Upper lobe of left lung (tissue), 6 donors: ENCODE measurements around the gene SHC2. TPM values are rescaled to one million over a fixed set of nuclear protein-coding genes. Genes with fewer than 3 reads are reported as not detected.
A peak's percentile ranks its signal among the peaks of the same experiment; 100 is the strongest.
"Not testable (repeated sequence)": the region's sequence is repeated elsewhere in the genome, so short reads cannot be mapped to it uniquely, and the experiment has no call there.

Experiments used
- ATAC-seq, 2 donors: fragments of 200-7000 bp; cut with Tn5 transposase; one replicate each; pipeline ENCODE4 v1.9.1; 2022; ENCODE audit warnings: mild to moderate bottlenecking in 2 of 2, moderate library complexity in 2 of 2; ENCODE audit not compliant: low FRiP score in 2 of 2
- DNase-seq, 2 donors: peaks; one replicate each; pipeline ENCODE4 v3.0.0-alpha.2; 2019 to 2020
- H3K27ac ChIP-seq, 4 donors: fragments of 200-600 bp; sonication (generic); one replicate each; pipeline ENCODE4 v1.5.1; 2016 to 2019
- H3K27me3 ChIP-seq, 4 donors: fragments of 200-600 bp; sonication (generic); one replicate each; pipeline ENCODE4 v1.5.1; 2017 to 2019
- H3K36me3 ChIP-seq, 4 donors: fragments of 200-600 bp; sonication (generic); one replicate each; pipeline ENCODE4 v1.5.1; 2016 to 2019
- H3K4me1 ChIP-seq, 4 donors: fragments of 200-600 bp; sonication (generic); one replicate each; pipeline ENCODE4 v1.5.1; 2018 to 2019
- H3K4me3 ChIP-seq, 4 donors: fragments of 200-600 bp; sonication (generic); one replicate each; pipeline ENCODE4 v1.5.1; 2017 to 2019; ENCODE audit warnings: mild to moderate bottlenecking in 2 of 4, moderate library complexity in 1 of 4
- H3K9me3 ChIP-seq, 4 donors: fragments of 200-600 bp; sonication (generic); one replicate each; pipeline ENCODE4 v1.5.1; 2018 to 2019
- CTCF ChIP-seq, 6 experiments: fragments of 450-650 bp in 4 of 6; fragments of 200-600 bp in 2 of 6; sonication (generic) in 2 of 6; IDR thresholded peaks; one replicate each; pipeline ENCODE4 v1.5.1; 2016 to 2019; ENCODE audit warnings: antibody characterized with exemption in 6 of 6
- EP300 ChIP-seq, 4 donors: sonication (generic); formaldehyde crosslinking; IDR thresholded peaks; one replicate each; pipeline ENCODE4 v1.5.1; 2017; ENCODE audit warnings: antibody characterized with exemption in 4 of 4, control low read depth in 2 of 4
- POLR2A ChIP-seq, 4 donors: fragments of 450-650 bp; IDR thresholded peaks; one replicate each; pipeline ENCODE4 v1.5.1; 2016 to 2017; ENCODE audit warnings: antibody characterized with exemption in 4 of 4, mild to moderate bottlenecking in 2 of 4
- POLR2AphosphoS5 ChIP-seq, 2 donors: sonication (generic); formaldehyde crosslinking; IDR thresholded peaks; one replicate each; pipeline ENCODE4 v1.5.1; 2017; ENCODE audit warnings: antibody characterized with exemption in 2 of 2
- WGBS, 2 donors: methylation state at CpG; one replicate each; pipeline ENCODE4 v1.1.5; 2017 to 2018; 5-methylcytosine and 5-hydroxymethylcytosine counted together
- total RNA-seq, 6 donors: library from RNA; depleted of rRNA in 4 of 6; stranded (reverse); fragments of >200 nt in 4 of 6; gene quantifications; one replicate each; pipeline versions ENCODE4 v1.1.0 to v1.2.1, GENCODE V29; 2016 to 2021
- donor health status: DM: no; HTN: no; CAD: no; lungs with moderate emphysema.
- donor health status: DM: no; HTN: yes; CAD: no; lungs with severe emphysema.

The SHC2 gene
- total RNA-seq, 6 donors from 2014 or later: 10.5 to 104 (median 22.5) TPM

- TF ChIP-seq EP300 (IDR thresholded peaks at IDR 0.05) (no peak), POLR2A (IDR thresholded peaks at IDR 0.05) (no peak), POLR2AphosphoS5 (IDR thresholded peaks at IDR 0.05) (no peak)
- no peaks in the 10 kb centered on the region for H3K27me3 ChIP-seq
- 80 to 86% methylated on average over 8 to 26 of the region's 26 CpGs for WGBS, 2 donors
- H3K4me3 ChIP-seq: no peak overlapping the region
- peak in 1 of 2 donors; percentile 68 for DNase-seq
- H3K27ac ChIP-seq: no peak overlapping the region
- peaks cover 0 to 20% (median 1%) of the 10 kb centered on the region in 4 donors for H3K36me3 ChIP-seq
- ATAC-seq: no peak
- H3K9me3 ChIP-seq: no peaks in the 10 kb centered on the region
- no peaks in the 10 kb centered on the region for H3K4me1 ChIP-seq
Observed at GRCh38 chr19:435056-435706, 25.7 kb downstream of the SHC2 start.

GRCh38 chr19:434152-434960, 26.5 kb downstream of the SHC2 start:
- H3K36me3 ChIP-seq: peaks cover 0 to 25% (median 1%) of the 10 kb centered on the region in 4 donors
- peak in 1 of 2 donors; percentile 74 for DNase-seq
- no peak for ATAC-seq
- H3K4me1 ChIP-seq: no peaks in the 10 kb centered on the region
- H3K9me3 ChIP-seq: no peaks in the 10 kb centered on the region
- WGBS, 2 donors: 88 to 89% methylated on average over 13 to 21 of the region's 22 CpGs
- H3K4me3 ChIP-seq: no peak overlapping the region
- no peak overlapping the region for H3K27ac ChIP-seq
- no peaks in the 10 kb centered on the region for H3K27me3 ChIP-seq
- TF ChIP-seq CTCF (IDR thresholded peaks at IDR 0.05) (no peak), EP300 (IDR thresholded peaks at IDR 0.05) (no peak), POLR2AphosphoS5 (IDR thresholded peaks at IDR 0.05) (no peak), POLR2A (IDR thresholded peaks at IDR 0.05) (no peak)

- no peak for TF ChIP-seq POLR2AphosphoS5 (IDR thresholded peaks at IDR 0.05)
- no peak for TF ChIP-seq CTCF (IDR thresholded peaks at IDR 0.05)
- no peak for TF ChIP-seq EP300 (IDR thresholded peaks at IDR 0.05)
- no peak for TF ChIP-seq POLR2A (IDR thresholded peaks at IDR 0.05)
- ATAC-seq (no peak), DNase-seq (peak in 1 of 2 donors; percentile 30)
- Histone ChIP-seq H3K36me3 (peaks cover 0 to 13% (median 1%) of the 10 kb centered on the region in 4 donors), H3K4me3 (no peak overlapping the region), H3K27me3 (no peaks in the 10 kb centered on the region), H3K27ac (no peak overlapping the region), H3K4me1 (no peaks in the 10 kb centered on the region), H3K9me3 (no peaks in the 10 kb centered on the region)
- WGBS, 2 donors: 92 to 97% methylated on average over 10 of the region's 10 CpGs
Observed at GRCh38 chr19:430701-431100, 30.1 kb downstream of the SHC2 start.

GRCh38 chr19:428149-428548, 32.7 kb downstream of the SHC2 start:
- ATAC-seq (no peak), DNase-seq (no peak)
- Histone ChIP-seq H3K4me3 (no peak overlapping the region), H3K36me3 (peaks cover 0 to 24% (median 0%) of the 10 kb centered on the region in 4 donors), H3K27me3 (no peaks in the 10 kb centered on the region), H3K27ac (no peak overlapping the region), H3K4me1 (no peaks in the 10 kb centered on the region), H3K9me3 (no peaks in the 10 kb centered on the region)
- TF ChIP-seq EP300 (IDR thresholded peaks at IDR 0.05) (no peak), CTCF (IDR thresholded peaks at IDR 0.05) (no peak), POLR2A (IDR thresholded peaks at IDR 0.05) (no peak), POLR2AphosphoS5 (IDR thresholded peaks at IDR 0.05) (no peak)
- 93 to 95% methylated on average over 15 of the region's 15 CpGs for WGBS, 2 donors

- not testable (repeated sequence) for H3K4me3 ChIP-seq, H3K9me3 ChIP-seq, H3K27me3 ChIP-seq, DNase-seq, H3K4me1 ChIP-seq, H3K27ac ChIP-seq, ATAC-seq
- H3K36me3 ChIP-seq: peaks cover 0 to 24% (median 0%) of the 10 kb centered on the region in 4 donors
- 20 to 63% methylated on average over 2 to 19 of the region's 19 CpGs for WGBS, 2 donors
Observed at GRCh38 chr19:427675-428074, 33.2 kb downstream of the SHC2 start.
